Erythroblast (primary cell): ENCODE measurements around the gene ZYX.

ENCODE experiments used
- DNase-seq, 2 experiments: peaks; one replicate each; lab custom pipeline; 2025; lab: John Stamatoyannopoulos, UW
- GATA1 ChIP-seq: IDR thresholded peaks from 2 replicates; pipeline ENCODE4 v1.6.1; 2011; ENCODE audit warnings: low read depth, mild to moderate bottlenecking, control low read depth, low read length, moderate library complexity
- POLR2A ChIP-seq: IDR thresholded peaks from 2 replicates; pipeline ENCODE4 v1.6.1; 2011; ENCODE audit warnings: mild to moderate bottlenecking, low read length

Gene ZYX

DNA sequence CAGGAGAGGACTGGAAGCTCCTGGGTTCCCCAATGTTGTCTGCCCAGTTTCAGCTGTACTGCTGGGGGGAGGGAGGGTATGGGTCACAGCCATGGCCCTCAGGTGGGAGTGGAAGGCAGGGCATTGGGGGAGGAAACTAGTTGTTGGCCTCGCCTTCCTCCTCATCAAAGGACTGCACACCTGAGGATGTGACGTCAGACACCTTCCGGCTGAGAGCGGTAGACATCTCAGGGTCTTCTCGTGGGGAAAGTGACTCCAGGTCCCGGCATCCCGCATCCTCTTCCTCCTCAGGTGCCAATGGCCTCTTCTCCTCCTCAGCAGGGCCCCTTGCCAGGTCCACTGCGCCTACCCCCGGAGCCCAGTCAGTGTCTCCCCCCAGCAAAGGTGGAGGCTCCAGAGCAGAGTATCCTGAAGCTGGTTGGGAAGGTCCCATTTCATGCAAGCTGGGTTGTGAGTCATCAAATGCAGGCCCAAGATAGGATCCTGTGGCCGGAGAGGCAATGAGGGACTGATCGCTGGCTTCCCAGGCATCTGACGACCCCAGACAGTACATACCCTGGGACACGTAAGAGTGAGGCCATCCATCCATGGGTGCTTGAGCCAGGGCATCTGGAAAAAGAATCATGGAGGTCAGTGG is 24.6 kb upstream of the ZYX start:
- TF ChIP-seq GATA1, result no peak
- no peak for TF ChIP-seq POLR2A
- DNase-seq, result no peak

DNA sequence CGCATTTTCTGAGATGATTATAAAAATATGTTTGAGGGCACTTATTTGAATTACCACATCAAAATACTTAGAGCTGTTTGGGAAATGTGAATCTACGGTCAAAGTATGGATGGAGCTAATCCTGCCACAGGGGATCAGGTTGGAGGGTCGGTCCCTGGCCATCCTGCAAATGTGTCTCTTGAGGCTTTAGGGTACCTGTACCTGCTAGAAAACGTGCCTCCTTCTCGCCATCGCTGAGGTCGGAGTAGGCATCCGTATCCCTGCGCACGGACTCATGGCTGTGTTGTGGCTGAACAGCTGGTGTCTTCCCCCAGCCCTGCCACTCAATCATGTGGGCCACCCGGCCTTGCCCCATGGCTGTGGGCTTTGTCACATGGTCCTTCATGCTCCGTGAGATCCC is 22.5 kb upstream of the ZYX start:
- no peak for TF ChIP-seq GATA1
- TF ChIP-seq POLR2A, result no peak

DNA sequence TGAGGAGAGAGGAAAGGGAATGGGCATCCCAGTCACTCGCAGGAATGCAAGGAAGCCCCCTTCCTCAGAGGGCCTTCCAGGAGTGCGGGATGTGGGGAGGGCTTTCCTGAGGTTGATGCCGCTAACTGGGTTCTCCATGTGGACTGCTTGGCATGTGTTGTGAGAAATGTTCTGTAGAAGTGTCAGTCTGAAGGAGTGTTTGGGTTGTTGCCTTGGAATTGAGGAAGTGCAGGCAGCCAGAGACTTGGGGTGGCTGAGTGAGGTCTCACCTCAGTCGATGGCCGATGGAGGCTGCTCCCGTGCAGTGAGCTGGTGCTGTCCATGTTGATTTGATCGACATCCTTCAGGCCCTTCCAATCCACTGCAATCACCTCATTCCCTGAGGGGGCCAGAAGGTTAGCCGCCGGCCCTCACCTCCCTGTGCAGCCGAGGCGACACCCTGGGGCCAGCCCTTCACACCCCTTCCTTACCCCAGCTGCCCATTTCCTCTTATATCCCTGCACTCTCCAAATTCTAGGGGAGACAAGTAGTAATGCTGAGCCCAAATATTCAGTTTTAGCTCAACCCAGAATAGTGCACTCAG is 21.3 kb upstream of the ZYX start:
- TF ChIP-seq POLR2A, result no peak
- no peak for TF ChIP-seq GATA1
- DNase-seq, result no peak

More for the DNA sequence above, 22.5 kb upstream of the ZYX start:
- DNase-seq, result no peak

DNA sequence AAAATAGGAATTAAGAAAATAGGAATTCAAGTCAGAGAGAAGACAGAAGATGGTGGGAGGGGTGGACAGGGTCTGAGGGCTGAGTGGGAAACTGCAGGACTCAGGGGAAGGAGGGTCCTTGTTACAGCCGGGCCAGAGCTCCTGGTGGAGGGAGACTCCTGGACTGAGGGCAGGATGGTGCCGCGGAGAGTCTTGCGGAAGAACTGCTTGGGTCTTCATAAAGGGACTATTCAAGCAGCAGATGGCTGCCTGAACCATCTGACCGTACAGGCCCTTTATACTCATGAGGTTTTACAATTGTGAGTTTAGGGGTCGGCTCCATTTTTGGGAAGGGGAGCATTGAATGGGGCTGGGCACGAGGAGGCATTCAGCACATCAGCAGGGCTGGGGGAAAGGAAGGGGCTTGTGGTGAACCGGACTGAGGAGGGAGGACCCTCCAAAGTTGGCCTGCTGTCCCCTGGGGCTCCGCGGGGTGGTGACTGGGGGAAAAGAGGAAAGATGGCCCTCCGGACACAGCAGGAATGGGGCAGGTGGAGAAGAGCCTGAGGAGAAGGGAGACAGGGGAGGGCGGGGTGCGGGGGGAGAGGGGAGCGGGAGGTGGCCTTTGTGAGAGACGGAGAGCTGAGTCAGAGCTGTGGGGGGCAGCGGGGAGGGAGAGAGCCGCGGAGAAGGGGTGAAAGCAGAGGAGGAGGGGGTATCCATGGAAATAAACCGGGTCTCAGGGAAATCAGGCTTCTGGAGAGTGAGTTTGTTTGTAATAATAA is 20.2 kb upstream of the ZYX start:
- no peak for DNase-seq
- TF ChIP-seq GATA1 (no peak), POLR2A (no peak)

DNA sequence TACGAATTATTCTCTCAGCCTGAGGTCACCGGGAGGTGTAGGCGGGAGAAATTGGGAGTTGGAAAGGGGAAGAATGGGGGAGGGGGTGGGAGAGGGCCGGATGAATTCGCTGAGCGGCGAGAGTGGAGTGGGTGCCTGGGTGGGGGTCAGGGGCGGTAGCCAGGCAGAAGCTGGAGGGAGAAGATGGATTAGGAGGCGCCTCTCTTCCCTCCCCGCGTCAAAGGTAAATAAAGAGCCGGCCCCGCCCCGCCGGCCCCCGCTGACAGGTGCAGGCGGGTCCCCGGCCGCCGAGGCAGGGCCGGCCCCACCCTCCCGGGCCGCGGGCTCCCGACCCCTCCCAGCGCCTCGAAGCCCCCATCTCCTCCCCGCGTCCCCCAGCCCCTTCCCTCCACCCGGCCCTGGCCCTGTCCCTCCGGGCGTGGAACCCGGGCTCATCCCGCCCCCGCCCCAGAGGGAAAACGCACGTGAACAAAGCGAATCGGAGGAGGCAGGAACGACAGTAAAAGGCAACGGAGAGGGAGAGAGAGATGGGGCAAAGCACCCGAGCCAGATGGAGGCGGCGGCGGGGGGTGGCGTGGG is 19.5 kb upstream of the ZYX start:
- DNase-seq, result no peak
- no peak for TF ChIP-seq GATA1
- no peak for TF ChIP-seq POLR2A

DNA sequence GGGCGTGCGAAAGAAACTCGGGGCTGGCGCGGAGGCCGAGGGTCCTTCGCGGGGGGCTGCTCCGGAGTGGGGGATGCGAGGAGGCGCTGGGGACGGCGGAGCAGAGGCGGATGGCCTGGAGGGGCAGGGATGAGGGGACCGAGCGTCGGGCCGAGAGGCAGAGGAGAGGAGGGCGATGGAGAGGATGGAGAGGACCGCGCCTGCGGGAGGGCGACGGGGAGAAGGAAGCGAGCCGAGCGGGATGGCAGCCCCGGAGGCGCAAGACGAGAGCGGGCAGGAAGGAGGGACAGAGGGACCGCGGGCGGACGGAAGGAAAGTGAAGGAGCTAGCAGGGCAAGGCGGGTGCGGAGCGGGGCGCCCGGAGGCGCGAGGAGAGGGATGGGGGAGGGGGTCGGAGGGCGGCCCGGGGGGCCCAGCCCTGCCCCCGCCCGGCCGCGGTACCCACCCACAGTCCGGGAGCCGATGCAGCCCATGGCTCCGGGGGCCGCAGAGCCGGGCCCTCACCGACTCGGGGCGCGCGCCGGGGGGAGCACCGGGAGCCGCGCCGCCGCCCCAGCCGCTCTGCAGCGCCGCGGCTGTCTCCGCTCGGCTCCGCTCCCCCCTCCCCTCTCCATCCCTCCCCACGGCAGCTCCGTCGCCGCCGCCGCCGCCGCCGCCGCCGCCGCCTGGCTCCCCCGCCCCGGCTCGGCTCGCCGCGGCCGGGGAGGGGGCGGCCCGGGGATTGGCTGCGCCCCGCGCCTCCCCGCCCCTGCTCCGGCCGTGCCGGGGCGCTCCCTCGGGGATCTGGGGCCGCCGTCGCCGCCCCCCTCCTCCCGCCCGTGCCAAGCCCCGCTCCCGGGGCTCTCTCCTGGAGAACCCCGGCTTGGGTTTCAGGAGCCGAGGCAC is 18.8 kb upstream of the ZYX start, which contains the start of gene FAM131B:
FAM131B (minus strand) TSS at position 583 of the 885 bp plus-strand sequence; CDS start at position 473, 110 bp downstream.
- no peak for DNase-seq

DNA sequence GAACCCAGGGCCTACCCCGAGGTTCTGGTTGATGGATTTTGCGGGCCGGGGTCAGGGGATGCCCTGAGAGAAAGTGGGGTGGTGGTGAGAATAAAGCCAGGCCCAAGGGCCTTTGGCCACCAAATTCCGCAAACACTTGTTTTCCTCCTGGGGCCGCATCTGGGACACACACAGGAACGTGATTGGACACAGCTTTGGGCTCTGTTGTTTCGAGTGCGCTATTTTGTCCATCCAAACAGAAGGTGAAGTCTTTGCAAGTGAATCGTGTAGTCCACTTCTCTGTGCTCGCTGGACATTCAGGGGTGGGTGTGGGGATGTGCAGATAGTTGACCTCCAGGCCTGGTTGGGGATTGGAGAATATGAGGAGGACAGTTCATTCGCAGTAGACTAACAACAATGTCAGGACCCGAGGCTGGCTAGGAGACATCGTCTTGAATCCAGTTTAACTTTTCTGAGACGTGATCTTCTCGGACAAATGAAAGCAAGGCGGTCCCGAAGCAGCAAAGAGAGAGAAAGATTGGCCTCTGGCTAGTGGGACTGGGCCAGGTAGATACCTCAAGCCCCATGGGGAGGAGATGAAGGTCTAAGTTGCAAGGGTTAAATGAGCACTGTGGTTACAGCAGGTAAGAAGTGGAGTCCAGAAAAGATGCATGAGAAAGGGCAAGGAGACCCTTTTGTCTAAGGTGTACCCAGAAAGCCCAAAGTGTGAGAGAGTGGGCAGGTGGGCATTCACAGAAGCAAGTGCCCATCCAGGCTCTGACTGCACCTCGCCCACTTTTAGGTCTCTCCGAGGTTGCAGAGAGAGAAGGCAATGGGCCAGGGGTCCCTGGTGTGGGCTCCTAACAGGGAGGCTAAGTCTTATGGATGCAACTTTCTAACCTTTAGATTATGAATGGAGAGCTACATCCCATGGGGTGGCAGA is 17.9 kb upstream of the ZYX start:
- no peak for DNase-seq

More for the DNA sequence above, 18.8 kb upstream of the ZYX start, which contains the start of gene FAM131B:
- TF ChIP-seq POLR2A, result no peak
- TF ChIP-seq GATA1, result no peak

DNA sequence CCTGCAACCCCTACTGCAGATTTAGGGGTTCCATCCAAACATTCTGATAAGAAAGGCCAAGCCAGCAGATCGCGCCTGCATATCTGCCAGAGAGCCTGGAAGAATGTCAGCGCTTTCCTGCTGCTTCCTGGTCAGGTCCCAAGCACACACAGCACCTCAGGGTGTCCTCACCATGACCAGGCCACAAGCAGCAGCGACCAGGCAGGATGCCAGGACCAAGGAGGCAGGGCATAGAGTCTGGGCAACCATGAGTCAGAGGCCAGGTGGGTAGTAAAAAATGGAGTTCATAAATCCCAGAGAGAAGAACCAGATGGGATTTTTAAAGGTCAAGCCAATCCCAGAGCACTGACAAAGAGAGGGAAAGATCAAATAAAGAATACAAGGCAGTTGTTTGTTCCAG is 13.2 kb upstream of the ZYX start:
- TF ChIP-seq GATA1 (no peak), POLR2A (no peak)

More for the DNA sequence above, 17.9 kb upstream of the ZYX start:
- TF ChIP-seq POLR2A (no peak), GATA1 (no peak)

DNA sequence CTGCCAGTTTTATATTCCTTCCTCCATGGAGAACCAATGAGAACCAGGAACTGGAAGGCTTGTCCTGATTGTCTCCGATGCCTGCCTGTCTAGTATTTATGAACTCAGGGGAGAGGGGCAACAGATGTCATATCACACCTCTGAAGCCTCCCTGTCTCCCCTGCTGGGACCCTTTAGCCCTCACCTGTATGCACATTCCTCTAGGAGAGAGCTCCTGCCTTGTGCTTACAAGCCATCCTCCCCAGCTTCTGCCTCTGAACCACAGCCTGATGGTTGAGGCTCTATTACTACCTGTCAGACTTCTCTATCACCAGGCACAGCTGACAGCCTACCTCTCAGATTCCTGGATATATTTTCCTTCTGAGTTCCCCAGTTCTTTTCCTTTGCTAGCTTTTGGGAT is 12.8 kb upstream of the ZYX start:
- TF ChIP-seq POLR2A (no peak), GATA1 (no peak)
- no peak for DNase-seq

More for the DNA sequence above, 13.2 kb upstream of the ZYX start:
- DNase-seq, result no peak

DNA sequence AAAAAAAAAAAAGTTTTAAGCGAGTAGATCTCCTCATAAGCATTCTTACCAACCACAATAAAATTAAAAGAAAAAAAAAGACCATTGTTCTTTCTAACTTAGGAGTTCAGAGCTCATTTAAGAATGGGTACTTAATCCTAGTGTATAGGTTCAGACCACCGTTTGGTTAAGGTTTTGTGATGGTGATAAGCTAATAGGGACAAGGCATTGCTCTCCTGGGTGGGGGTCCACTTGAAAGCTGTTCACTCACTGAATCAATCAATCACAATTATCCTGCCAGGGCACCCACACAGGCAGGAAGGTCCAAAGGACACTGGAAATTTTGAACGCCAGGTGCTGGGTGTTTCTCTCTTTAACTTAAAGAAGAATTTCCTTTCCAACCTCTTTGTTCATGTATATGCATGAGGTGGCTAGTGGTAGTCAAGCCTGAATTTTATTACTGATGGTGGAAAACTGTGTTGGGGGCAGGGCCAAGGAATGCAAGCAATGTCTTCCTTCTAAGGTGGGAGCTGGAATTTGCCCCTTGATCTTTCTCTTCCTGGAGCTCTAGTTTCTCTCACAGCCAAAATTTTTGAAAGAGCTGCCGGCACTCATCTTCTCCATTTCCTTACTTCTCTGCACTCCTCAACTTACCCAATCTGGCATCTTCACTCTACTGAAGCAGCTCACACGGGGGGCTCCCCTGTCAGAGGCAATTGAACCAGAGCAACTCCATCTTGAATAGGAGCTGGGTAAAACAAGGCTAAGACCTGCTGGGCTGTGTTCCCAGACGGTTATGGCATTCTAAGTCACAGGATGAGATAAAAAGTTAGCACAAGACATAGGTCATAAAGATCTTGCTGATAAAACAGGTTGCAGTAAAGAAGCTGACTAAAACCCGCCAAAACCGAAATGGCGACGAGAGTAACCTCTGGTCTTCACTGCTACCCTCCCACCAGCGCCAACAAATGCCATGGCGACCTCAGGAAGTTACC is 11.2 kb upstream of the ZYX start:
- TF ChIP-seq POLR2A, result no peak
- no peak for TF ChIP-seq GATA1
- DNase-seq, result no peak

- DNase-seq, result no peak
- TF ChIP-seq GATA1 (no peak), POLR2A (no peak)
These were observed 9.1 kb upstream of the ZYX start for GRCh38 chr7:143372070-143372469.

GRCh38 chr7:143373255-143373794 is 7.8 kb upstream of the ZYX start:
- TF ChIP-seq GATA1, result no peak
- TF ChIP-seq POLR2A, result no peak
- DNase-seq, result no peak
